CD14-positive monocyte (primary cell): ENCODE results near the gene ME3. TPM values are rescaled to one million over a fixed set of nuclear protein-coding genes. Genes with fewer than 3 reads are reported as not detected.

Experiments
- DNase-seq, 3 donors: peaks; one replicate each; pipeline ENCODE4 v3.0.0-alpha.2; 2011 to 2022
- H2AFZ ChIP-seq: 2 replicates; pipeline ENCODE4 v1.6.0; 2012; ENCODE audit warnings: mild to moderate bottlenecking, low read depth, low read length, inconsistent platforms; ENCODE audit not compliant: insufficient read depth, poor library complexity, severe bottlenecking
- H3K27ac ChIP-seq, 2 donors: 1 replicate in 1 of 2; 2 replicates in 1 of 2; pipeline ENCODE4 v1.5.1; 2012 to 2013; ENCODE audit warnings: low read length in 2 of 2, control low read depth in 1 of 2, inconsistent platforms in 1 of 2, low read depth in 1 of 2, mild to moderate bottlenecking in 1 of 2
- H3K27me3 ChIP-seq, 2 donors: one replicate each; pipeline versions ENCODE4 v1.6.0 to v1.6.1; 2011 to 2013; ENCODE audit warnings: low read length in 2 of 2; ENCODE audit not compliant: control insufficient read depth in 2 of 2, insufficient read depth in 2 of 2
- H3K36me3 ChIP-seq, 2 donors: replicated peaks in 1 of 2; 1 replicate in 1 of 2; 2 replicates in 1 of 2; pipeline versions ENCODE4 v1.5.1 to v1.6.1; 2012 to 2013; ENCODE audit warnings: low read length in 2 of 2, control low read depth in 1 of 2, inconsistent platforms in 1 of 2, mild to moderate bottlenecking in 1 of 2; ENCODE audit not compliant: insufficient read depth in 2 of 2, control insufficient read depth in 1 of 2
- H3K4me1 ChIP-seq, 2 donors: 1 replicate in 1 of 2; 2 replicates in 1 of 2; pipeline versions ENCODE4 v1.5.1 to v1.6.1; 2012 to 2013; ENCODE audit warnings: low read length in 2 of 2, control low read depth in 1 of 2, inconsistent platforms in 1 of 2, mild to moderate bottlenecking in 1 of 2, moderate library complexity in 1 of 2; ENCODE audit not compliant: insufficient read depth in 2 of 2, control insufficient read depth in 1 of 2
- H3K4me2 ChIP-seq: replicated peaks from 2 replicates; pipeline ENCODE3; 2012; ENCODE audit warnings: low read length, moderate library complexity, mild to moderate bottlenecking; ENCODE audit not compliant: poor library complexity, severe bottlenecking; ENCODE audit errors: extremely low read depth
- H3K4me3 ChIP-seq, 3 experiments: fragments of 200-600 bp in 1 of 3; sonication (generic) in 1 of 3; replicated peaks in 1 of 3; 1 replicate in 2 of 3; 2 replicates in 1 of 3; pipeline ENCODE4 v1.5.1; 2011 to 2013; ENCODE audit warnings: low read length in 3 of 3, mild to moderate bottlenecking in 3 of 3, control low read depth in 2 of 3, low read depth in 2 of 3, inconsistent platforms in 1 of 3, moderate library complexity in 1 of 3
- H3K79me2 ChIP-seq: 2 replicates; pipeline ENCODE4 v1.6.0; 2012; ENCODE audit warnings: mild to moderate bottlenecking, control low read depth, inconsistent platforms, low read length, moderate library complexity; ENCODE audit not compliant: insufficient read depth
- H3K9ac ChIP-seq: 2 replicates; pipeline ENCODE4 v1.6.0; 2017; ENCODE audit warnings: low read length, mild to moderate bottlenecking; ENCODE audit not compliant: insufficient read depth, poor library complexity, severe bottlenecking
- H3K9me3 ChIP-seq, 2 donors: replicated peaks in 1 of 2; 1 replicate in 1 of 2; 2 replicates in 1 of 2; pipeline versions ENCODE4 v1.5.1 to v1.6.1; 2012 to 2013; ENCODE audit warnings: low read length in 2 of 2, control low read depth in 1 of 2; ENCODE audit not compliant: control insufficient read depth in 1 of 2, insufficient read depth in 1 of 2
- H4K20me1 ChIP-seq: 2 replicates; pipeline ENCODE4 v1.6.0; 2012; ENCODE audit warnings: mild to moderate bottlenecking, low read length, control low read depth, moderate library complexity; ENCODE audit not compliant: insufficient read depth
- H3K27ac Mint-ChIP-seq, 7 donors: one replicate each; pipeline ENCODE4 v1.8.0; 2020; ENCODE audit warnings: mild to moderate bottlenecking in 7 of 7, mixed read lengths in 7 of 7, moderate library complexity in 6 of 7, inconsistent platforms in 2 of 7
- H3K27me3 Mint-ChIP-seq, 3 donors: one replicate each; pipeline ENCODE4 v1.8.0; 2021 to 2022; ENCODE audit warnings: low read depth in 3 of 3, mild to moderate bottlenecking in 3 of 3, mixed read lengths in 3 of 3, moderate library complexity in 3 of 3, inconsistent platforms in 1 of 3
- H3K36me3 Mint-ChIP-seq, 2 donors: one replicate each; pipeline ENCODE4 v1.8.0; 2020; ENCODE audit warnings: mixed read lengths in 2 of 2, inconsistent platforms in 1 of 2, mild to moderate bottlenecking in 1 of 2
- H3K4me1 Mint-ChIP-seq: one replicate; pipeline ENCODE4 v1.8.0; 2020; ENCODE audit warnings: mild to moderate bottlenecking, mixed read lengths
- H3K4me3 Mint-ChIP-seq, 2 donors: one replicate each; pipeline ENCODE4 v1.8.0; 2020; ENCODE audit warnings: mild to moderate bottlenecking in 2 of 2, mixed read lengths in 2 of 2, moderate library complexity in 1 of 2
- H3K9me3 Mint-ChIP-seq, 7 donors: one replicate each; pipeline ENCODE4 v1.8.0; 2020 to 2022; ENCODE audit warnings: mixed read lengths in 7 of 7, mild to moderate bottlenecking in 6 of 7, moderate library complexity in 6 of 7, inconsistent platforms in 2 of 7
- WGBS: methylation state at CpG from one replicate; pipeline ENCODE4 v1.1.5; 2013; ENCODE audit warnings: missing lambda C conversion rate; ENCODE audit not compliant: insufficient coverage; 5-methylcytosine and 5-hydroxymethylcytosine counted together
- intact Hi-C, 2 donors: fragments of 100-400 bp; cut with micrococcal nuclease; formaldehyde crosslinking; loops; one replicate each; pipeline versions ENCODE4 v1.15.0 to v1.15.1; 2023
- polyA plus RNA-seq, 3 donors: library from polyadenylated mRNA; depleted of rRNA in 1 of 3; unstranded in 2 of 3; stranded (reverse) in 1 of 3; fragments of 300-500 nt in 2 of 3; fragments of >200 nt in 1 of 3; fragmentation: Illumina TruSeq in 2 of 3; gene quantifications; 1 replicate in 2 of 3; 2 replicates in 1 of 3; pipeline ENCODE4 v1.2.3, GENCODE V29; 2012 to 2021
- TF ChIP-seq, protein P1 (sequence below): fragments of 200-600 bp; IDR thresholded peaks from one replicate; pipeline ENCODE4 v1.8.0; 2022; ENCODE audit warnings: antibody characterized with exemption, mild to moderate bottlenecking

Gene ME3
- polyA plus RNA-seq, 3 donors = 0.31 to 3.0 (median 0.42) TPM

DNA sequence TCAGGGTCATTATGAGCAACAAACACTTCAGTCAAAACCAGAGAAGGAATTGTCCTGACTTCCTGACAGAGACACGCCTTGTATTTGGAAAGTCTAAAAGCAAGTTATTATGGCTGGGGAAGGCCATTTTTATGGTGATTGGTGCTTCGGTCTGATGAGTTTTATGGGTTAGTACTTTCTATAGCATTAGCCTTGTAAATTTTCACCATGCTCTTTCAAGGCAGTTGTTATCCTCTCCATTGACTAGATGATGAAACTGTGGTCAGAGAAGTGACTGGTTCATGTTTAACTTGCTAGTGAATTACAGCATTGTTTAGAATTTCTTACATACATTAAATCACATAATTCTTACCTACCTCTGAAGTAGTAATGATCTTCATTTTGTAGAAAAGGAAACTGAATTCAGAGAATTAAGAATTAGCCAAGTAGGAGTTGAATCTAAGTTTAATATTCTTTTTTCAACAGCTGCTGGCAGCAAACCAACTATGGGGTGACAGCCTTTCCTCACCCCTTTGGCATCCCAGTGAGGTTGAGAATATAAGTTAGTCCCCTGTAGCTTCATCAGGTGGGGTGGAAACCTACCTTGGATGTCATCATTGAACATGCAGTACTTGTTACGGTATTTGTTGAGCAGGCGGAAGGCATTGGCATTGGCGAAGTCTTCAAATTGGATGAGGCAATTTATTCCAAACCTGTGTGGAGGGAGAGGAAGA, 207.8 kb downstream of the ME3 start:
- H4K20me1 ChIP-seq = no peaks in the 10 kb centered on the region
- no peak overlapping the region for H3K9ac ChIP-seq
- no peaks in the 10 kb centered on the region for H3K36me3 Mint-ChIP-seq
- no peak for DNase-seq
- peaks cover 0 to 2% of the 10 kb centered on the region in 2 donors for H3K4me1 ChIP-seq
- H3K4me3 ChIP-seq = no peak overlapping the region
- no peaks in the 10 kb centered on the region for H3K27me3 ChIP-seq
- H3K79me2 ChIP-seq = no peaks in the 10 kb centered on the region
- peaks cover 10% of the 10 kb centered on the region for H3K4me1 Mint-ChIP-seq
- intact Hi-C loops = no loop called here
- TF ChIP-seq, protein P1, sequence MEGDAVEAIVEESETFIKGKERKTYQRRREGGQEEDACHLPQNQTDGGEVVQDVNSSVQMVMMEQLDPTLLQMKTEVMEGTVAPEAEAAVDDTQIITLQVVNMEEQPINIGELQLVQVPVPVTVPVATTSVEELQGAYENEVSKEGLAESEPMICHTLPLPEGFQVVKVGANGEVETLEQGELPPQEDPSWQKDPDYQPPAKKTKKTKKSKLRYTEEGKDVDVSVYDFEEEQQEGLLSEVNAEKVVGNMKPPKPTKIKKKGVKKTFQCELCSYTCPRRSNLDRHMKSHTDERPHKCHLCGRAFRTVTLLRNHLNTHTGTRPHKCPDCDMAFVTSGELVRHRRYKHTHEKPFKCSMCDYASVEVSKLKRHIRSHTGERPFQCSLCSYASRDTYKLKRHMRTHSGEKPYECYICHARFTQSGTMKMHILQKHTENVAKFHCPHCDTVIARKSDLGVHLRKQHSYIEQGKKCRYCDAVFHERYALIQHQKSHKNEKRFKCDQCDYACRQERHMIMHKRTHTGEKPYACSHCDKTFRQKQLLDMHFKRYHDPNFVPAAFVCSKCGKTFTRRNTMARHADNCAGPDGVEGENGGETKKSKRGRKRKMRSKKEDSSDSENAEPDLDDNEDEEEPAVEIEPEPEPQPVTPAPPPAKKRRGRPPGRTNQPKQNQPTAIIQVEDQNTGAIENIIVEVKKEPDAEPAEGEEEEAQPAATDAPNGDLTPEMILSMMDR = no peak
- no peaks in the 10 kb centered on the region for H3K9me3 ChIP-seq
- no peak overlapping the region for H2AFZ ChIP-seq
- no peak overlapping the region for H3K27ac ChIP-seq
- no peaks in the 10 kb centered on the region for H3K36me3 ChIP-seq
- WGBS = 94% methylated on average over 3 of the region's 5 CpGs
- H3K27me3 Mint-ChIP-seq = peaks cover 0 to 3% (median 0%) of the 10 kb centered on the region in 3 donors
- H3K4me3 Mint-ChIP-seq = no peak overlapping the region
- H3K27ac Mint-ChIP-seq = no peak overlapping the region
- H3K4me2 ChIP-seq = no peak overlapping the region
- peaks cover 0 to 2% (median 0%) of the 10 kb centered on the region in 7 donors for H3K9me3 Mint-ChIP-seq

DNA sequence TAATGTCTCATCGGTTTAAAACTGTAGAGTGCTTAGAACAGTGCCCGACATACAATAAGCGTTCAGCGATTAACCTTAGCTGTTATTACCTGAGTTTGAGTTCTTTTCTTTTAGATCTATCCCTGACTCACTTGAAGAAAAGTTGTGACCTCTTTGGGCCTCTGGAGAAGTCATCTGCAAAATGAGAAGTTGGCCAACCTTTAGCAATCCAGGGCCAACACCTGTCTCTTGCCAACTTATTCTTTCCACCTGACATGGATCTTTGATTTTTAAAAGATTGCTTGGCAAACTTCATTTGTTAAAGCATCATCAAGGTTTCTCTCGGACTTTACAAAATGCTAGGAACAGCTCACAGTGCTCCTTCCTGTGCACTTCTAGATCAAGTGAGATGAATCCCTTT, 208.5 kb downstream of the ME3 start:
- H3K9ac ChIP-seq = no peak overlapping the region
- Mint-ChIP-seq H3K27ac (no peak overlapping the region), H3K36me3 (no peaks in the 10 kb centered on the region), H3K4me1 (peaks cover 10% of the 10 kb centered on the region), H3K27me3 (peaks cover 0 to 3% (median 0%) of the 10 kb centered on the region in 3 donors), H3K9me3 (peaks cover 0 to 2% (median 0%) of the 10 kb centered on the region in 7 donors), H3K4me3 (no peak overlapping the region)
- H3K36me3 ChIP-seq = no peaks in the 10 kb centered on the region
- no peak overlapping the region for H3K4me2 ChIP-seq
- TF ChIP-seq, protein P1 = no peak
- no peaks in the 10 kb centered on the region for H3K9me3 ChIP-seq
- 96% methylated on average over 4 of the region's 5 CpGs for WGBS
- intact Hi-C loops = no loop called here
- H3K4me1 ChIP-seq = peaks cover 0 to 2% of the 10 kb centered on the region in 2 donors
- no peak for DNase-seq
- no peak overlapping the region for H3K27ac ChIP-seq
- H4K20me1 ChIP-seq = no peaks in the 10 kb centered on the region
- no peak overlapping the region for H2AFZ ChIP-seq
- H3K27me3 ChIP-seq = no peaks in the 10 kb centered on the region
- no peaks in the 10 kb centered on the region for H3K79me2 ChIP-seq
- H3K4me3 ChIP-seq = no peak overlapping the region
